Liver (tissue), 3 donors: Measurements from ENCODE around the gene SERPINB4.

ENCODE experiments used
- FOXA1 ChIP-seq: IDR thresholded peaks from 2 replicates; pipeline ENCODE4 v1.6.1; 2016; ENCODE audit warnings: antibody characterized with exemption
- GABPA ChIP-seq, 2 donors: IDR thresholded peaks in 1 of 2; conservative IDR thresholded peaks in 1 of 2; 2 replicates each; pipeline ENCODE4 v1.6.1; 2016; ENCODE audit warnings: antibody characterized with exemption in 2 of 2, mild to moderate bottlenecking in 1 of 2, moderate library complexity in 1 of 2
- RAD21 ChIP-seq, 2 donors: IDR thresholded peaks; 2 replicates each; pipeline ENCODE4 v1.6.1; 2016; ENCODE audit warnings: antibody characterized with exemption in 2 of 2, mild to moderate bottlenecking in 2 of 2
- RXRA ChIP-seq, 2 donors: IDR thresholded peaks; 2 replicates each; pipeline ENCODE4 v1.6.1; 2017 to 2018; ENCODE audit warnings: antibody characterized with exemption in 2 of 2, mild to moderate bottlenecking in 1 of 2
- SP1 ChIP-seq: IDR thresholded peaks from 2 replicates; pipeline ENCODE4 v1.6.1; 2018; ENCODE audit warnings: antibody characterized with exemption, mild to moderate bottlenecking
- TAF1 ChIP-seq: conservative IDR thresholded peaks from 2 replicates; pipeline ENCODE4 v1.6.1; 2016; ENCODE audit warnings: antibody characterized with exemption, mild to moderate bottlenecking
- YY1 ChIP-seq: IDR thresholded peaks from 2 replicates; pipeline ENCODE4 v1.6.1; 2016; ENCODE audit warnings: antibody characterized with exemption, mild to moderate bottlenecking
- TF ChIP-seq, protein P1 (sequence below): IDR thresholded peaks from 2 replicates; pipeline ENCODE4 v1.6.1; 2016; ENCODE audit warnings: antibody characterized with exemption
- TF ChIP-seq, protein P2 (sequence below): IDR thresholded peaks from 2 replicates; pipeline ENCODE4 v1.6.1; 2016; ENCODE audit warnings: antibody characterized with exemption
- TF ChIP-seq, protein P3 (sequence below): fragments of 150-350 bp; IDR thresholded peaks from 2 replicates; pipeline ENCODE4 v1.5.1; 2017; ENCODE audit warnings: improper control_type of control experiment, low read depth, low read length; ENCODE audit not compliant: missing input control
- TF ChIP-seq, protein P4 (sequence below): IDR thresholded peaks from 2 replicates; pipeline ENCODE4 v1.6.1; 2016; ENCODE audit warnings: antibody characterized with exemption, mild to moderate bottlenecking
- donor health status: healthy.
- donor health status: healthy.

DNA sequence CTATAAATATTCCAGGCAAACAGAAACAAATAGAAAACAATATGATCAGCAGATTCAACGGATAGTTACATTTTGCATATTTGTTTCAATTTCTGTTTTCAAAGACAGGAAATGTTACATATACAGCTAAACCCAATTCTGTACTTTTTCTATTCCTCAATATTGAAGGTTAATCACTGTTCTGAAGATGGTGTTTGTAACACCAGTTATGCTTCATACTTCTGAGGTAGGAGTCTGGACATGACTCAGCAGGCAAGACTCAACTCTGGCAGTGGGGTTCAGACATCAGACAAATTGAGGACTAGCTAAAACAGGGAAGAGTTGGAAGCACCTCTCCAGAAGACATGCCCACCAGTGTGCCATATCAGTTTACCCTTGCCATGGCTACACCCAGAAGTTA lies 40.3 kb downstream of the SERPINB4 start:
- TF ChIP-seq, protein P1, sequence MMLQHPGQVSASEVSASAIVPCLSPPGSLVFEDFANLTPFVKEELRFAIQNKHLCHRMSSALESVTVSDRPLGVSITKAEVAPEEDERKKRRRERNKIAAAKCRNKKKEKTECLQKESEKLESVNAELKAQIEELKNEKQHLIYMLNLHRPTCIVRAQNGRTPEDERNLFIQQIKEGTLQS = no peak
- no peak for TF ChIP-seq TAF1
- TF ChIP-seq, protein P2, sequence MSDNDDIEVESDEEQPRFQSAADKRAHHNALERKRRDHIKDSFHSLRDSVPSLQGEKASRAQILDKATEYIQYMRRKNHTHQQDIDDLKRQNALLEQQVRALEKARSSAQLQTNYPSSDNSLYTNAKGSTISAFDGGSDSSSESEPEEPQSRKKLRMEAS = no peak
- TF ChIP-seq, protein P3, sequence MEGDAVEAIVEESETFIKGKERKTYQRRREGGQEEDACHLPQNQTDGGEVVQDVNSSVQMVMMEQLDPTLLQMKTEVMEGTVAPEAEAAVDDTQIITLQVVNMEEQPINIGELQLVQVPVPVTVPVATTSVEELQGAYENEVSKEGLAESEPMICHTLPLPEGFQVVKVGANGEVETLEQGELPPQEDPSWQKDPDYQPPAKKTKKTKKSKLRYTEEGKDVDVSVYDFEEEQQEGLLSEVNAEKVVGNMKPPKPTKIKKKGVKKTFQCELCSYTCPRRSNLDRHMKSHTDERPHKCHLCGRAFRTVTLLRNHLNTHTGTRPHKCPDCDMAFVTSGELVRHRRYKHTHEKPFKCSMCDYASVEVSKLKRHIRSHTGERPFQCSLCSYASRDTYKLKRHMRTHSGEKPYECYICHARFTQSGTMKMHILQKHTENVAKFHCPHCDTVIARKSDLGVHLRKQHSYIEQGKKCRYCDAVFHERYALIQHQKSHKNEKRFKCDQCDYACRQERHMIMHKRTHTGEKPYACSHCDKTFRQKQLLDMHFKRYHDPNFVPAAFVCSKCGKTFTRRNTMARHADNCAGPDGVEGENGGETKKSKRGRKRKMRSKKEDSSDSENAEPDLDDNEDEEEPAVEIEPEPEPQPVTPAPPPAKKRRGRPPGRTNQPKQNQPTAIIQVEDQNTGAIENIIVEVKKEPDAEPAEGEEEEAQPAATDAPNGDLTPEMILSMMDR = no peak
- TF ChIP-seq GABPA (IDR thresholded peaks at IDR 0.05 in 1 of 2, conservative IDR thresholded peaks at IDR 0.05 in 1 of 2) = no peak
- no peak for TF ChIP-seq FOXA1
- TF ChIP-seq, protein P4, sequence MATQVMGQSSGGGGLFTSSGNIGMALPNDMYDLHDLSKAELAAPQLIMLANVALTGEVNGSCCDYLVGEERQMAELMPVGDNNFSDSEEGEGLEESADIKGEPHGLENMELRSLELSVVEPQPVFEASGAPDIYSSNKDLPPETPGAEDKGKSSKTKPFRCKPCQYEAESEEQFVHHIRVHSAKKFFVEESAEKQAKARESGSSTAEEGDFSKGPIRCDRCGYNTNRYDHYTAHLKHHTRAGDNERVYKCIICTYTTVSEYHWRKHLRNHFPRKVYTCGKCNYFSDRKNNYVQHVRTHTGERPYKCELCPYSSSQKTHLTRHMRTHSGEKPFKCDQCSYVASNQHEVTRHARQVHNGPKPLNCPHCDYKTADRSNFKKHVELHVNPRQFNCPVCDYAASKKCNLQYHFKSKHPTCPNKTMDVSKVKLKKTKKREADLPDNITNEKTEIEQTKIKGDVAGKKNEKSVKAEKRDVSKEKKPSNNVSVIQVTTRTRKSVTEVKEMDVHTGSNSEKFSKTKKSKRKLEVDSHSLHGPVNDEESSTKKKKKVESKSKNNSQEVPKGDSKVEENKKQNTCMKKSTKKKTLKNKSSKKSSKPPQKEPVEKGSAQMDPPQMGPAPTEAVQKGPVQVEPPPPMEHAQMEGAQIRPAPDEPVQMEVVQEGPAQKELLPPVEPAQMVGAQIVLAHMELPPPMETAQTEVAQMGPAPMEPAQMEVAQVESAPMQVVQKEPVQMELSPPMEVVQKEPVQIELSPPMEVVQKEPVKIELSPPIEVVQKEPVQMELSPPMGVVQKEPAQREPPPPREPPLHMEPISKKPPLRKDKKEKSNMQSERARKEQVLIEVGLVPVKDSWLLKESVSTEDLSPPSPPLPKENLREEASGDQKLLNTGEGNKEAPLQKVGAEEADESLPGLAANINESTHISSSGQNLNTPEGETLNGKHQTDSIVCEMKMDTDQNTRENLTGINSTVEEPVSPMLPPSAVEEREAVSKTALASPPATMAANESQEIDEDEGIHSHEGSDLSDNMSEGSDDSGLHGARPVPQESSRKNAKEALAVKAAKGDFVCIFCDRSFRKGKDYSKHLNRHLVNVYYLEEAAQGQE = no peak
- TF ChIP-seq RAD21 (IDR thresholded peaks at IDR 0.05) = no peak
- no peak for TF ChIP-seq YY1
- no peak for TF ChIP-seq SP1
- no peak for TF ChIP-seq RXRA (IDR thresholded peaks at IDR 0.05)
